GM19023 (cell line): Measurements from ENCODE around the gene ANKEF1.

ENCODE experiments used
- ATAC-seq: cut with Tn5 transposase; IDR thresholded peaks from one replicate; pipeline ENCODE4 v1.9.1; 2021; ENCODE audit warnings: mild to moderate bottlenecking, moderate library complexity; ENCODE audit not compliant: unreplicated experiment

ANKEF1 gene

GRCh38 chr20:10078403-10078802 lies 43.6 kb downstream of the ANKEF1 start:
- ATAC-seq, result no peak

DNA sequence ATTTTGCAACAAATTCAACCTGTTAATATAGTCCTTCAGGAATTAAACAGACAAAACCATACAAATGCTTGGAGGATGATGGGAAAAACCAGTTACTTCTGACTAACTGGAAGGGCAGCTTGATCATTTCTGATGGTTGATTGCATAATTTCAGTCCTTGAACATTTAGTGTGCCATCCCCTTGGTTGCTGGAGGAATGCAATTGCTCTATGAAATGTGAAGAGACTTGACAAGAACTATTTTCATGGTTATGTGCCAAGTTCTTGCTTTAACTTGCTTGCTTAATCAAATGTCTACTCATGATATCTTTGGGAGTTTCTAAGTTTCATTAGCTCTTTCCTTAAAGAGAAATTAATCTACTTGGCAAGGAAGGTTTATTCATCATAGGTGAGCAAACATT lies 45.2 kb downstream of the ANKEF1 start:
- no peak for ATAC-seq

DNA sequence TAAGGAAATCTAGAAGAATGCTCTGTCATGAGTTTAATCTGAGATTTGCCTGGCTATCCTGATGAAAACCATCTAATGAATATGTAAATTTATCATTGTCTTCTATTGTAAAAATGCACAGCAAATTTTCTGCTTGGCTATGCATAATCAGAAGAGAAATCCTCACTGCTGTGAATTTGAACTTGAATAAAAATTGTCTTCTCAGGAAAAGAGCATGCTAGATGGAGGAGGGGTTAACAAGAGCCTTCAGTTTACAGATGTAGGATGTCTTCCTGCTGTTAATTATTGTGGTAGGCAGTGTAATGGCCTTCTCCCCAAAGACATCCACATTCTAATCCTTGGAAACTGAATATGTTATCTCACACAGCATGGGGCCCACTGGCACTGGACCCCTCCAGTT lies 45.8 kb downstream of the ANKEF1 start:
- ATAC-seq, result no peak

GRCh38 chr20:10089871-10090587 lies 55.2 kb downstream of the ANKEF1 start:
- ATAC-seq, result no peak

GRCh38 chr20:10090588-10091166 lies 55.9 kb downstream of the ANKEF1 start:
- no peak for ATAC-seq

DNA sequence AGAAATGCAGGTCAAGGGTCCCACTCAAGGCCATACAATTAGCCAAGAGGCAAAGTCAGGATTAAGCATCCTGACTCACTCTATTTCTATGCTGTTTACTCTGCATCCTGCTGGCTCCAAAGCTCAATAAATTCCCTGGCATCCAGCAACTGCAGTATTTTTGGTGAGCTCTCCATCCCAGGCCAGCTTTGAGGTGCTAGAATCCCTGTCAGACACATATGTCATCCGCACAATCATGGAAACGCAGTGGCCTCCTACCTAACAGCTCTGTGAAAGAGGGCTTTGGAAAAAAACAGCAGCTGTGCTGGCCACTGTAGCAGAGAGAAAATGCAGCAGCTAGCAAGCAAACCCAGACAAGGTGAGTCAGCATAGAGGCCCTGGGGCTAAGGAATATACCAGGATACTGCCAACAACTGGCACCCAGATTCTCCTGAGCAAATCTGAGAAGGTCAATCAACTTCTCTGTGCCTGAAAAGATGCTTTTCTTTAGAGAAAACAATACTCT lies 58.4 kb downstream of the ANKEF1 start:
- ATAC-seq, result no peak

- ATAC-seq, result no peak
These were observed 59.9 kb downstream of the ANKEF1 start for GRCh38 chr20:10094566-10095173.

DNA sequence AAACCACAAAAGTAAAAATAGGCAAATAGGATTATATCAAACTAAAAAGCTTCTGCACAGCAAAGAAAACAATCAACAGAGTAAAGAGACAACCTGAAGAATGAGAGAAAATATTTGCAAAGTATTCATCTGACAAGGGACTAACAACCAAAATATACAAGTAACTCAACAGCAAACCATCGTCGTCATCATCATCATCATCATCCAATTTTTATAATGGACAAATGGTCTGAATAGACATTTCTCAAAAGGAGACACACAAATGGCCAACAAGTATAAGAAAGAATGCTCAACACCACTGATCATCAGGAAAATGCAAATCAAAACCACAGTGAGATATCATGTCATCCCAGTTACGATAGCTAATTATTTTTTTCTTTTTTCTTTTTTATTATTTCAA lies 62.0 kb downstream of the ANKEF1 start:
- no peak for ATAC-seq

- ATAC-seq, result no peak
These were observed 70.3 kb downstream of the ANKEF1 start for GRCh38 chr20:10105046-10105445.
